GM21529 (cell line): ENCODE measurements around the gene CHTF8.
"Not testable (repeated sequence)": the region's sequence is repeated elsewhere in the genome, so short reads cannot be mapped to it uniquely, and the experiment has no call there.

Source experiments
- ATAC-seq: cut with Tn5 transposase; IDR thresholded peaks from one replicate; pipeline ENCODE4 v1.9.1; 2021; ENCODE audit not compliant: unreplicated experiment

The CHTF8 gene

GRCh38 chr16:69139464-69139863 is 7.1 kb upstream of the CHTF8 start:
- ATAC-seq: not testable (repeated sequence)

- no peak for ATAC-seq
Measured at GRCh38 chr16:69138608-69139007, 6.2 kb upstream of the CHTF8 start.

GRCh38 chr16:69133373-69133954 is 1.1 kb upstream of the CHTF8 start:
- ATAC-seq: no peak

- peak; percentile 42 for ATAC-seq
Measured at GRCh38 chr16:69131839-69132423, 457 bp downstream of the CHTF8 start.

GRCh38 chr16:69131167-69131838 is 1.1 kb downstream of the CHTF8 start:
- ATAC-seq: no peak

- ATAC-seq: no peak
Measured at GRCh38 chr16:69130461-69130860, 1.9 kb downstream of the CHTF8 start.

- ATAC-seq: no peak
Measured at GRCh38 chr16:69127966-69128510, 4.3 kb downstream of the CHTF8 start.

- not testable (repeated sequence) for ATAC-seq
Measured at GRCh38 chr16:69126801-69127200, 5.6 kb downstream of the CHTF8 start.

GRCh38 chr16:69126221-69126620 is 6.2 kb downstream of the CHTF8 start:
- no peak for ATAC-seq

GRCh38 chr16:69124961-69125360 is 7.4 kb downstream of the CHTF8 start:
- ATAC-seq: not testable (repeated sequence)

- ATAC-seq: not testable (repeated sequence)
Measured at GRCh38 chr16:69124406-69124805, 8.0 kb downstream of the CHTF8 start.

GRCh38 chr16:69123910-69124309 is 8.5 kb downstream of the CHTF8 start:
- no peak for ATAC-seq

- ATAC-seq: no peak
Measured at GRCh38 chr16:69120096-69120664, 12.2 kb downstream of the CHTF8 start.

GRCh38 chr16:69119536-69119935 is 12.9 kb downstream of the CHTF8 start:
- no peak for ATAC-seq

GRCh38 chr16:69118994-69119393 is 13.4 kb downstream of the CHTF8 start:
- ATAC-seq: no peak

GRCh38 chr16:69118468-69118867 is 13.9 kb downstream of the CHTF8 start:
- no peak for ATAC-seq

GRCh38 chr16:69116906-69117305 is 15.5 kb downstream of the CHTF8 start:
- ATAC-seq: no peak

GRCh38 chr16:69116256-69116875 is 16.0 kb downstream of the CHTF8 start:
- no peak for ATAC-seq

- no peak for ATAC-seq
Measured at GRCh38 chr16:69115837-69116236, 16.6 kb downstream of the CHTF8 start.

GRCh38 chr16:69115361-69115760 is 17.0 kb downstream of the CHTF8 start:
- ATAC-seq: no peak

- ATAC-seq: no peak
Measured at GRCh38 chr16:69114976-69115355, 17.4 kb downstream of the CHTF8 start.
